Effector memory CD8-positive, alpha-beta T cell (primary cell): ENCODE results near the gene ABCB11.

ENCODE experiments used
- ATAC-seq: fragments of 150-1000 bp; cut with Tn5 transposase; replicated peaks from 2 replicates; pipeline ENCODE4 v1.10.0; 2021; ENCODE audit warnings: mild to moderate bottlenecking, moderate library complexity
- DNase-seq, 3 experiments: peaks; one replicate each; pipeline ENCODE4 v3.0.0; 2021
- H3K27ac Mint-ChIP-seq, 2 donors: one replicate each; pipeline ENCODE4 v1.8.0; 2022; ENCODE audit warnings: mild to moderate bottlenecking in 2 of 2, mixed read lengths in 2 of 2, moderate library complexity in 2 of 2
- H3K27me3 Mint-ChIP-seq, 2 donors: one replicate each; pipeline ENCODE4 v1.8.0; 2022; ENCODE audit warnings: mixed read lengths in 2 of 2
- H3K36me3 Mint-ChIP-seq: one replicate; pipeline ENCODE4 v1.8.0; 2022; ENCODE audit warnings: mild to moderate bottlenecking, moderate library complexity, mixed read lengths; ENCODE audit not compliant: insufficient read depth
- H3K4me1 Mint-ChIP-seq, 2 donors: one replicate each; pipeline ENCODE4 v1.8.0; 2022; ENCODE audit warnings: low read depth in 2 of 2, mixed read lengths in 2 of 2
- H3K4me3 Mint-ChIP-seq, 2 donors: one replicate each; pipeline ENCODE4 v1.8.0; 2022; ENCODE audit warnings: mild to moderate bottlenecking in 2 of 2, mixed read lengths in 2 of 2, moderate library complexity in 2 of 2
- H3K9me3 Mint-ChIP-seq, 2 donors: one replicate each; pipeline ENCODE4 v1.8.0; 2022; ENCODE audit warnings: mixed read lengths in 2 of 2

The ABCB11 gene

GRCh38 chr2:168969865-168970264 is 61.3 kb downstream of the ABCB11 start:
- Mint-ChIP-seq H3K4me3 (no peak overlapping the region), H3K4me1 (peaks cover 13% of the 10 kb centered on the region in 2 donors)
- DNase-seq: no peak

GRCh38 chr2:168968342-168968741 is 62.8 kb downstream of the ABCB11 start:
- no peak for ATAC-seq
- peaks cover 22% of the 10 kb centered on the region in 2 donors for H3K4me1 Mint-ChIP-seq
- no peak for DNase-seq
- H3K27me3 Mint-ChIP-seq: no peaks in the 10 kb centered on the region
- no peak overlapping the region for H3K4me3 Mint-ChIP-seq
- peaks cover 0 to 5% of the 10 kb centered on the region in 2 donors for H3K9me3 Mint-ChIP-seq
- H3K36me3 Mint-ChIP-seq: no peaks in the 10 kb centered on the region
- no peak overlapping the region for H3K27ac Mint-ChIP-seq

More at GRCh38 chr2:168969865-168970264, 61.3 kb downstream of the ABCB11 start:
- no peak for ATAC-seq
- H3K27me3 Mint-ChIP-seq: no peaks in the 10 kb centered on the region
- no peak overlapping the region for H3K27ac Mint-ChIP-seq
- peaks cover 0 to 5% of the 10 kb centered on the region in 2 donors for H3K9me3 Mint-ChIP-seq
- no peaks in the 10 kb centered on the region for H3K36me3 Mint-ChIP-seq

- DNase-seq (no peak), ATAC-seq (peak; percentile 87)
- Mint-ChIP-seq H3K4me3 (peak overlapping the region in 1 of 2 donors; percentile 44), H3K27ac (peak overlapping the region; percentile 12 to 73), H3K36me3 (no peaks in the 10 kb centered on the region), H3K4me1 (peaks cover 26 to 28% of the 10 kb centered on the region in 2 donors), H3K9me3 (peaks cover 0 to 5% of the 10 kb centered on the region in 2 donors), H3K27me3 (no peaks in the 10 kb centered on the region)
Observed at GRCh38 chr2:168964251-168964807, 66.8 kb downstream of the ABCB11 start.

GRCh38 chr2:168962636-168963035 is 68.5 kb downstream of the ABCB11 start:
- H3K4me3 Mint-ChIP-seq: no peak overlapping the region
- no peaks in the 10 kb centered on the region for H3K36me3 Mint-ChIP-seq

GRCh38 chr2:168961450-168962229 is 69.5 kb downstream of the ABCB11 start:
- H3K36me3 Mint-ChIP-seq: no peaks in the 10 kb centered on the region
- DNase-seq: peak; percentile 48 to 58 (median 51)
- H3K4me3 Mint-ChIP-seq: no peak overlapping the region
- peaks cover 7 to 13% of the 10 kb centered on the region in 2 donors for H3K27me3 Mint-ChIP-seq
- ATAC-seq: peak; percentile 79
- H3K4me1 Mint-ChIP-seq: peaks cover 26 to 28% of the 10 kb centered on the region in 2 donors
- no peak overlapping the region for H3K27ac Mint-ChIP-seq
- peaks cover 0 to 5% of the 10 kb centered on the region in 2 donors for H3K9me3 Mint-ChIP-seq

More at GRCh38 chr2:168962636-168963035, 68.5 kb downstream of the ABCB11 start:
- Mint-ChIP-seq H3K4me1 (peaks cover 26 to 28% of the 10 kb centered on the region in 2 donors), H3K27me3 (peaks cover 0 to 5% of the 10 kb centered on the region in 2 donors), H3K27ac (peak overlapping the region in 1 of 2 donors; percentile 30), H3K9me3 (peaks cover 0 to 5% of the 10 kb centered on the region in 2 donors)
- DNase-seq (no peak), ATAC-seq (no peak)

GRCh38 chr2:168956392-168956791 is 74.7 kb downstream of the ABCB11 start:
- Mint-ChIP-seq H3K4me1 (peaks cover 1 to 2% of the 10 kb centered on the region in 2 donors), H3K36me3 (no peaks in the 10 kb centered on the region), H3K9me3 (peaks cover 0 to 3% of the 10 kb centered on the region in 2 donors), H3K27ac (no peak overlapping the region), H3K4me3 (no peak overlapping the region), H3K27me3 (peaks cover 19 to 28% of the 10 kb centered on the region in 2 donors)
- DNase-seq (no peak), ATAC-seq (no peak)

GRCh38 chr2:168955321-168955720 is 75.8 kb downstream of the ABCB11 start:
- Mint-ChIP-seq H3K9me3 (peaks cover 0 to 3% of the 10 kb centered on the region in 2 donors), H3K36me3 (no peaks in the 10 kb centered on the region), H3K27me3 (peaks cover 19 to 28% of the 10 kb centered on the region in 2 donors), H3K4me1 (no peaks in the 10 kb centered on the region), H3K4me3 (no peak overlapping the region), H3K27ac (no peak overlapping the region)
- DNase-seq (no peak), ATAC-seq (no peak)

- Mint-ChIP-seq H3K27me3 (peaks cover 19 to 28% of the 10 kb centered on the region in 2 donors), H3K4me1 (no peaks in the 10 kb centered on the region), H3K4me3 (no peak overlapping the region), H3K27ac (no peak overlapping the region), H3K36me3 (no peaks in the 10 kb centered on the region), H3K9me3 (peaks cover 0 to 3% of the 10 kb centered on the region in 2 donors)
- no peak for ATAC-seq
- DNase-seq: no peak
Observed at GRCh38 chr2:168954256-168954655, 76.9 kb downstream of the ABCB11 start.

GRCh38 chr2:168952424-168952823 is 78.7 kb downstream of the ABCB11 start:
- DNase-seq (no peak), ATAC-seq (no peak)
- Mint-ChIP-seq H3K4me3 (no peak overlapping the region), H3K4me1 (no peaks in the 10 kb centered on the region), H3K27me3 (peaks cover 19 to 21% of the 10 kb centered on the region in 2 donors), H3K36me3 (no peaks in the 10 kb centered on the region), H3K27ac (no peak overlapping the region), H3K9me3 (peaks cover 0 to 3% of the 10 kb centered on the region in 2 donors)

GRCh38 chr2:168951871-168952270 is 79.3 kb downstream of the ABCB11 start:
- Mint-ChIP-seq H3K27ac (no peak overlapping the region), H3K36me3 (no peaks in the 10 kb centered on the region), H3K4me3 (no peak overlapping the region), H3K4me1 (no peaks in the 10 kb centered on the region), H3K27me3 (peaks cover 15 to 18% of the 10 kb centered on the region in 2 donors), H3K9me3 (peaks cover 0 to 3% of the 10 kb centered on the region in 2 donors)
- ATAC-seq (no peak), DNase-seq (no peak)

- ATAC-seq (no peak), DNase-seq (no peak)
- Mint-ChIP-seq H3K36me3 (no peaks in the 10 kb centered on the region), H3K9me3 (peaks cover 0 to 3% of the 10 kb centered on the region in 2 donors), H3K27me3 (peaks cover 4 to 7% of the 10 kb centered on the region in 2 donors), H3K27ac (no peak overlapping the region), H3K4me1 (no peaks in the 10 kb centered on the region), H3K4me3 (no peak overlapping the region)
Observed at GRCh38 chr2:168949324-168949723, 81.8 kb downstream of the ABCB11 start.

GRCh38 chr2:168948621-168949212 is 82.4 kb downstream of the ABCB11 start:
- DNase-seq: peak in 1 of 3 experiments; percentile 6

GRCh38 chr2:168945508-168945907 is 85.6 kb downstream of the ABCB11 start:
- Mint-ChIP-seq H3K27me3 (peaks cover 4 to 13% of the 10 kb centered on the region in 2 donors), H3K4me1 (no peaks in the 10 kb centered on the region), H3K9me3 (no peaks in the 10 kb centered on the region), H3K27ac (no peak overlapping the region), H3K36me3 (no peaks in the 10 kb centered on the region), H3K4me3 (no peak overlapping the region)
- no peak for ATAC-seq
- no peak for DNase-seq

More at GRCh38 chr2:168948621-168949212, 82.4 kb downstream of the ABCB11 start:
- Mint-ChIP-seq H3K4me3 (no peak overlapping the region), H3K27ac (no peak overlapping the region), H3K9me3 (peaks cover 0 to 3% of the 10 kb centered on the region in 2 donors), H3K4me1 (no peaks in the 10 kb centered on the region), H3K36me3 (no peaks in the 10 kb centered on the region), H3K27me3 (peaks cover 4 to 13% of the 10 kb centered on the region in 2 donors)
- ATAC-seq: peak; percentile 48
